Esophagus muscularis mucosa (tissue), 3 donors: Measurements from ENCODE around the gene CTNNA3.

Experiments used
- CTCF ChIP-seq, 3 experiments: fragments of 200-600 bp in 2 of 3; fragments of 450-650 bp in 1 of 3; sonication (generic) in 2 of 3; IDR thresholded peaks; one replicate each; pipeline ENCODE4 v1.5.1; 2017 to 2019; ENCODE audit warnings: antibody characterized with exemption in 3 of 3, mild to moderate bottlenecking in 2 of 3, moderate library complexity in 1 of 3
- POLR2AphosphoS5 ChIP-seq, 2 donors: sonication (generic); formaldehyde crosslinking; IDR thresholded peaks; one replicate each; pipeline ENCODE4 v1.6.1; 2017; ENCODE audit warnings: antibody characterized with exemption in 2 of 2

GRCh38 chr10:67401711-67402110 is 294.3 kb downstream of the CTNNA3 start:
- TF ChIP-seq POLR2AphosphoS5 (IDR thresholded peaks at IDR 0.05) (no peak), CTCF (IDR thresholded peaks at IDR 0.05) (no peak)
